CD8-positive, alpha-beta memory T cell (primary cell): Measurements from ENCODE around the gene CLTRN. TPM values are rescaled to one million over a fixed set of nuclear protein-coding genes. Genes with fewer than 3 reads are reported as not detected.

Experiments
- CTCF ChIA-PET: fragments of 350-600 bp; sonication (Branson Sonifier 250); formaldehyde crosslinking; loops from one replicate; lab custom pipeline; 2021; ENCODE audit warnings: antibody characterized with exemption; lab: Charles Lee
- POLR2A ChIA-PET: fragments of 350-600 bp; sonication (Branson Sonifier 250); formaldehyde crosslinking; loops from one replicate; lab custom pipeline; 2021; ENCODE audit warnings: antibody characterized with exemption; lab: Charles Lee
- DNase-seq, 5 donors: peaks; one replicate each; pipeline versions ENCODE4 v3.0.0 to v3.0.0-alpha.2; 2020 to 2022; ENCODE audit warnings: mixed read lengths in 1 of 5
- H3K27ac ChIP-seq: one replicate; pipeline ENCODE4 v1.7.0; 2013; ENCODE audit warnings: low read depth, mild to moderate bottlenecking, low read length, moderate library complexity
- H3K27me3 ChIP-seq: 2 replicates; pipeline ENCODE4 v1.7.0; 2013; ENCODE audit warnings: low read length, mild to moderate bottlenecking; ENCODE audit not compliant: insufficient read depth, poor library complexity, severe bottlenecking
- H3K36me3 ChIP-seq: 2 replicates; pipeline ENCODE4 v1.7.0; 2013; ENCODE audit warnings: mild to moderate bottlenecking, low read length, moderate library complexity; ENCODE audit not compliant: insufficient read depth
- H3K4me1 ChIP-seq: 2 replicates; pipeline ENCODE4 v1.7.0; 2013; ENCODE audit warnings: mild to moderate bottlenecking, low read length, moderate library complexity; ENCODE audit not compliant: insufficient read depth
- H3K4me3 ChIP-seq: 2 replicates; pipeline ENCODE4 v1.7.0; 2013; ENCODE audit warnings: mild to moderate bottlenecking, low read length
- H3K9me3 ChIP-seq: 2 replicates; pipeline ENCODE4 v1.7.0; 2013; ENCODE audit warnings: mild to moderate bottlenecking, low read length
- H3K27ac Mint-ChIP-seq, 8 donors: one replicate each; pipeline ENCODE4 v1.8.0; 2020 to 2021; ENCODE audit warnings: mixed read lengths in 8 of 8, mild to moderate bottlenecking in 6 of 8, inconsistent platforms in 3 of 8, moderate library complexity in 3 of 8
- H3K27me3 Mint-ChIP-seq, 2 donors: one replicate each; pipeline ENCODE4 v1.8.0; 2020 to 2021; ENCODE audit warnings: mixed read lengths in 2 of 2, mild to moderate bottlenecking in 1 of 2, moderate library complexity in 1 of 2
- H3K36me3 Mint-ChIP-seq, 3 donors: one replicate each; pipeline ENCODE4 v1.8.0; 2020 to 2021; ENCODE audit warnings: mixed read lengths in 3 of 3, inconsistent platforms in 1 of 3, mild to moderate bottlenecking in 1 of 3
- H3K4me1 Mint-ChIP-seq, 3 donors: one replicate each; pipeline ENCODE4 v1.8.0; 2020 to 2021; ENCODE audit warnings: mixed read lengths in 3 of 3, inconsistent platforms in 1 of 3, mild to moderate bottlenecking in 1 of 3
- H3K4me3 Mint-ChIP-seq, 7 donors: one replicate each; pipeline ENCODE4 v1.8.0; 2020 to 2021; ENCODE audit warnings: mixed read lengths in 7 of 7, mild to moderate bottlenecking in 6 of 7, moderate library complexity in 4 of 7, inconsistent platforms in 2 of 7
- H3K9me3 Mint-ChIP-seq, 5 donors: one replicate each; pipeline ENCODE4 v1.8.0; 2020 to 2022; ENCODE audit warnings: mixed read lengths in 5 of 5, mild to moderate bottlenecking in 3 of 5, moderate library complexity in 2 of 5, inconsistent platforms in 1 of 5
- polyA plus RNA-seq: library from polyadenylated mRNA; unstranded; fragments of 300-500 nt; fragmentation: Illumina TruSeq; gene quantifications from one replicate; pipeline ENCODE4 v1.2.3, GENCODE V29; 2021
- total RNA-seq, 2 experiments: library from RNA; stranded (reverse); gene quantifications; one replicate each; pipeline ENCODE4 v1.2.3, GENCODE V29; 2021

The CLTRN gene
- total and polyA plus RNA-seq, 3 experiments from 2014 or later = 0.17 to 0.61 (median 0.42) TPM

GRCh38 chrX:15683193-15683592 is 18.6 kb upstream of the CLTRN start:
- H3K4me1 Mint-ChIP-seq = peaks cover 17 to 25% (median 22%) of the 10 kb centered on the region in 3 donors
- H3K4me1 ChIP-seq = no peaks in the 10 kb centered on the region
- H3K27me3 Mint-ChIP-seq = no peaks in the 10 kb centered on the region
- peaks cover 0 to 17% (median 0%) of the 10 kb centered on the region in 3 donors for H3K36me3 Mint-ChIP-seq
- H3K4me3 Mint-ChIP-seq = no peak overlapping the region
- H3K36me3 ChIP-seq = no peaks in the 10 kb centered on the region
- no peak for DNase-seq
- no peak overlapping the region for H3K27ac Mint-ChIP-seq
- no peak overlapping the region for H3K27ac ChIP-seq
- no peaks in the 10 kb centered on the region for H3K9me3 ChIP-seq
- no peaks in the 10 kb centered on the region for H3K9me3 Mint-ChIP-seq
- POLR2A ChIA-PET = no interaction called here
- H3K27me3 ChIP-seq = no peaks in the 10 kb centered on the region
- CTCF ChIA-PET = no interaction called here
- H3K4me3 ChIP-seq = no peak overlapping the region

GRCh38 chrX:15681433-15681832 is 16.8 kb upstream of the CLTRN start:
- peaks cover 0 to 18% (median 0%) of the 10 kb centered on the region in 3 donors for H3K36me3 Mint-ChIP-seq
- Histone ChIP-seq H3K27me3 (no peaks in the 10 kb centered on the region), H3K36me3 (no peaks in the 10 kb centered on the region), H3K27ac (no peak overlapping the region), H3K4me3 (no peak overlapping the region), H3K9me3 (no peaks in the 10 kb centered on the region), H3K4me1 (peaks cover 4% of the 10 kb centered on the region)
- no peaks in the 10 kb centered on the region for H3K9me3 Mint-ChIP-seq
- CTCF ChIA-PET = no interaction called here
- POLR2A ChIA-PET = no interaction called here
- DNase-seq = no peak
- H3K4me1 Mint-ChIP-seq = peaks cover 13 to 27% (median 15%) of the 10 kb centered on the region in 3 donors
- H3K27ac Mint-ChIP-seq = peak overlapping the region in 1 of 8 donors; percentile 42
- no peaks in the 10 kb centered on the region for H3K27me3 Mint-ChIP-seq
- no peak overlapping the region for H3K4me3 Mint-ChIP-seq

GRCh38 chrX:15680401-15680800 is 15.8 kb upstream of the CLTRN start:
- Histone ChIP-seq H3K36me3 (no peaks in the 10 kb centered on the region), H3K27me3 (no peaks in the 10 kb centered on the region), H3K4me1 (peaks cover 10% of the 10 kb centered on the region), H3K4me3 (no peak overlapping the region), H3K27ac (no peak overlapping the region), H3K9me3 (no peaks in the 10 kb centered on the region)
- H3K9me3 Mint-ChIP-seq = no peaks in the 10 kb centered on the region
- DNase-seq = no peak
- no peak overlapping the region for H3K4me3 Mint-ChIP-seq
- ChIA-PET CTCF (interaction anchor here (1.1 kb wide), 1 partner anchor 102 kb away, joined by 3 read pairs; no protein-coding TSS in a partner anchor), POLR2A (no interaction called here)
- H3K27me3 Mint-ChIP-seq = no peaks in the 10 kb centered on the region
- H3K27ac Mint-ChIP-seq = peak overlapping the region in 5 of 8 donors; percentile 7 to 76 (median 71)
- H3K36me3 Mint-ChIP-seq = peaks cover 0 to 18% (median 0%) of the 10 kb centered on the region in 3 donors
- H3K4me1 Mint-ChIP-seq = peaks cover 13 to 27% (median 15%) of the 10 kb centered on the region in 3 donors

GRCh38 chrX:15679246-15679645 is 14.6 kb upstream of the CLTRN start:
- H3K4me1 ChIP-seq = peaks cover 10% of the 10 kb centered on the region
- DNase-seq = no peak
- H3K9me3 ChIP-seq = no peaks in the 10 kb centered on the region
- Mint-ChIP-seq H3K9me3 (no peaks in the 10 kb centered on the region), H3K27ac (no peak overlapping the region), H3K4me3 (no peak overlapping the region), H3K4me1 (peaks cover 13 to 27% (median 15%) of the 10 kb centered on the region in 3 donors), H3K36me3 (peaks cover 0 to 18% (median 0%) of the 10 kb centered on the region in 3 donors), H3K27me3 (no peaks in the 10 kb centered on the region)
- ChIA-PET CTCF (no interaction called here), POLR2A (no interaction called here)
- H3K36me3 ChIP-seq = no peaks in the 10 kb centered on the region
- H3K27me3 ChIP-seq = no peaks in the 10 kb centered on the region
- no peak overlapping the region for H3K27ac ChIP-seq
- no peak overlapping the region for H3K4me3 ChIP-seq

GRCh38 chrX:15678339-15678738 is 13.7 kb upstream of the CLTRN start:
- no peaks in the 10 kb centered on the region for H3K36me3 ChIP-seq

GRCh38 chrX:15676886-15677285 is 12.3 kb upstream of the CLTRN start:
- peaks cover 10% of the 10 kb centered on the region for H3K4me1 ChIP-seq
- ChIA-PET CTCF (no interaction called here), POLR2A (interaction anchor here (1.9 kb wide), 1 partner anchor 61 kb away, joined by 5 read pairs; the partner anchor contains the start of gene CA5B)
- DNase-seq = no peak
- H3K4me3 Mint-ChIP-seq = no peak overlapping the region
- no peaks in the 10 kb centered on the region for H3K36me3 ChIP-seq
- H3K9me3 Mint-ChIP-seq = no peaks in the 10 kb centered on the region
- H3K4me3 ChIP-seq = no peak overlapping the region
- H3K27ac Mint-ChIP-seq = peak overlapping the region in 2 of 8 donors; percentile 56 to 89
- peaks cover 13 to 27% (median 19%) of the 10 kb centered on the region in 3 donors for H3K4me1 Mint-ChIP-seq
- peaks cover 0 to 17% (median 0%) of the 10 kb centered on the region in 3 donors for H3K36me3 Mint-ChIP-seq
- no peaks in the 10 kb centered on the region for H3K9me3 ChIP-seq
- no peaks in the 10 kb centered on the region for H3K27me3 Mint-ChIP-seq
- H3K27ac ChIP-seq = no peak overlapping the region
- no peaks in the 10 kb centered on the region for H3K27me3 ChIP-seq

More at GRCh38 chrX:15678339-15678738, 13.7 kb upstream of the CLTRN start:
- H3K9me3 ChIP-seq = no peaks in the 10 kb centered on the region
- Mint-ChIP-seq H3K9me3 (no peaks in the 10 kb centered on the region), H3K27ac (peak overlapping the region in 1 of 8 donors; percentile 78), H3K4me3 (no peak overlapping the region), H3K36me3 (peaks cover 0 to 18% (median 0%) of the 10 kb centered on the region in 3 donors), H3K4me1 (peaks cover 13 to 27% (median 19%) of the 10 kb centered on the region in 3 donors), H3K27me3 (no peaks in the 10 kb centered on the region)
- POLR2A ChIA-PET = no interaction called here
- H3K27ac ChIP-seq = no peak overlapping the region
- H3K27me3 ChIP-seq = no peaks in the 10 kb centered on the region
- no peak overlapping the region for H3K4me3 ChIP-seq
- peaks cover 10% of the 10 kb centered on the region for H3K4me1 ChIP-seq
- DNase-seq = no peak
- CTCF ChIA-PET = no interaction called here

- H3K9me3 Mint-ChIP-seq = no peaks in the 10 kb centered on the region
These were observed 10.9 kb upstream of the CLTRN start for GRCh38 chrX:15675490-15675921.

GRCh38 chrX:15674841-15675489 is 10.4 kb upstream of the CLTRN start:
- Histone ChIP-seq H3K9me3 (no peaks in the 10 kb centered on the region), H3K27ac (peak overlapping the region; percentile 99), H3K4me3 (peak overlapping the region; percentile 93), H3K4me1 (peaks cover 10% of the 10 kb centered on the region), H3K27me3 (no peaks in the 10 kb centered on the region), H3K36me3 (no peaks in the 10 kb centered on the region)
- Mint-ChIP-seq H3K9me3 (no peaks in the 10 kb centered on the region), H3K4me3 (no peak overlapping the region), H3K27me3 (peaks cover 0 to 7% of the 10 kb centered on the region in 2 donors), H3K4me1 (peaks cover 2 to 14% (median 12%) of the 10 kb centered on the region in 3 donors), H3K36me3 (peaks cover 0 to 6% (median 0%) of the 10 kb centered on the region in 3 donors), H3K27ac (no peak overlapping the region)
- peak; percentile 73 to 98 (median 91) for DNase-seq
- CTCF ChIA-PET = interaction anchor here (0.6 to 1.2 kb wide), 2 partner anchors 115 to 180 kb away, joined by 3 to 4 read pairs; partner anchors contain the start of gene AP1S2
- POLR2A ChIA-PET = interaction anchor here (0.6 to 1.9 kb wide), 6 partner anchors 8 to 342 kb away, joined by 3 to 7 read pairs (median 4); partner anchors contain the start of genes AP1S2 and CA5B

More at GRCh38 chrX:15675490-15675921, 10.9 kb upstream of the CLTRN start:
- H3K36me3 ChIP-seq = no peaks in the 10 kb centered on the region
- H3K9me3 ChIP-seq = no peaks in the 10 kb centered on the region
- POLR2A ChIA-PET = interaction anchor here (0.6 to 1.9 kb wide), 6 partner anchors 63 to 343 kb away, joined by 3 to 7 read pairs (median 5); partner anchors contain the start of genes AP1S2 and CA5B
- Mint-ChIP-seq H3K4me1 (peaks cover 8 to 19% (median 16%) of the 10 kb centered on the region in 3 donors), H3K27me3 (peaks cover 0 to 5% of the 10 kb centered on the region in 2 donors), H3K4me3 (no peak overlapping the region), H3K27ac (no peak overlapping the region), H3K36me3 (peaks cover 0 to 8% (median 0%) of the 10 kb centered on the region in 3 donors)
- H3K27me3 ChIP-seq = no peaks in the 10 kb centered on the region
- H3K27ac ChIP-seq = peak overlapping the region; percentile 99
- peak in 3 of 5 donors; percentile 71 to 87 (median 75) for DNase-seq
- H3K4me1 ChIP-seq = peaks cover 10% of the 10 kb centered on the region
- CTCF ChIA-PET = no interaction called here
- H3K4me3 ChIP-seq = peak overlapping the region; percentile 93
